OCI-LY7 (cell line): ENCODE data around the gene ZMYND19. TPM values are rescaled to one million over a fixed set of nuclear protein-coding genes. Genes with fewer than 3 reads are reported as not detected.

Source experiments
- BruUV-seq: library from RNA; stranded (reverse); fragments of 400-500 nt; replicated peaks from 2 replicates; lab custom pipeline; 2021; lab: Mats Ljungman, UMichigan
- CTCF ChIA-PET: fragments of 300-600 bp; sonication (Branson Sonifier 250); formaldehyde crosslinking; loops from one replicate; lab custom pipeline; 2022; ENCODE audit warnings: antibody characterized with exemption; ENCODE audit not compliant: unreplicated experiment; lab: Charles Lee
- POLR2A ChIA-PET: fragments of 300-600 bp; sonication (Branson Sonifier 250); formaldehyde crosslinking; loops from one replicate; lab custom pipeline; 2022; ENCODE audit warnings: antibody characterized with exemption; lab: Charles Lee
- DNase-seq: peaks from one replicate; pipeline ENCODE4 v3.0.0-alpha.2; 2015; ENCODE audit warnings: low spot score
- H2AFZ ChIP-seq: fragments of 200-600 bp; sonication (generic), shearing (Covaris generic); 2 replicates; pipeline ENCODE4 v1.6.1; 2014; ENCODE audit warnings: mild to moderate bottlenecking, antibody characterized with exemption, low read length, moderate library complexity
- H3K27ac ChIP-seq: fragments of 200-600 bp; sonication (generic); 2 replicates; pipeline ENCODE4 v1.5.1; 2014; ENCODE audit warnings: mixed run types, low read depth, mild to moderate bottlenecking, moderate library complexity, low read length, inconsistent platforms; ENCODE audit not compliant: poor library complexity, severe bottlenecking
- H3K36me3 ChIP-seq: fragments of 200-600 bp; sonication (generic); 2 replicates; pipeline ENCODE4 v1.6.1; 2014; ENCODE audit warnings: mild to moderate bottlenecking, antibody characterized with exemption, low read length, moderate library complexity, mixed read lengths; ENCODE audit not compliant: insufficient read depth
- H3K4me1 ChIP-seq: fragments of 200-600 bp; sonication (generic); 2 replicates; pipeline ENCODE4 v1.5.1; 2014; ENCODE audit warnings: mild to moderate bottlenecking, low read length; ENCODE audit not compliant: insufficient read depth, poor library complexity, severe bottlenecking
- H3K4me2 ChIP-seq: fragments of 200-600 bp; sonication (generic); 2 replicates; pipeline ENCODE4 v1.6.1; 2014; ENCODE audit warnings: mild to moderate bottlenecking, low read length
- H3K4me3 ChIP-seq: fragments of 200-600 bp; sonication (generic); 2 replicates; pipeline ENCODE4 v1.5.1; 2014; ENCODE audit warnings: mild to moderate bottlenecking, low read depth, low read length; ENCODE audit not compliant: poor library complexity, severe bottlenecking
- H3K79me2 ChIP-seq: fragments of 200-600 bp; sonication (generic); 2 replicates; pipeline ENCODE4 v1.6.1; 2016; ENCODE audit warnings: low read depth, mild to moderate bottlenecking, low read length, moderate library complexity, mixed read lengths; ENCODE audit not compliant: insufficient read depth
- H3K9me2 ChIP-seq: fragments of 200-600 bp; sonication (generic); 2 replicates; pipeline ENCODE4 v1.6.1; 2016; ENCODE audit warnings: mild to moderate bottlenecking, low read length, mixed read lengths; ENCODE audit not compliant: insufficient read depth
- H3K9me3 ChIP-seq: fragments of 200-600 bp; sonication (generic); 2 replicates; pipeline ENCODE4 v1.6.1; 2014; ENCODE audit warnings: mild to moderate bottlenecking, mixed run types, low read length, mixed read lengths
- H4K20me1 ChIP-seq: fragments of 200-600 bp; sonication (generic); 2 replicates; pipeline ENCODE4 v1.6.1; 2014; ENCODE audit warnings: mild to moderate bottlenecking, antibody characterized with exemption, low read length, moderate library complexity, mixed read lengths; ENCODE audit not compliant: insufficient read depth
- EZH2phosphoT487 ChIP-seq: fragments of 200-600 bp; sonication (generic); IDR thresholded peaks from 2 replicates; pipeline ENCODE4 v1.6.1; 2018; ENCODE audit warnings: low read depth, borderline replicate concordance, mild to moderate bottlenecking, mixed run types, antibody characterized with exemption, low read length, moderate library complexity, mixed read lengths
- intact Hi-C: fragments of 100-400 bp; cut with micrococcal nuclease; formaldehyde crosslinking; loops from one replicate; pipeline ENCODE4 v1.10.0; 2022; ENCODE audit not compliant: unreplicated experiment
- total RNA-seq, 2 experiments: library from RNA; depleted of rRNA in 1 of 2; stranded (reverse); fragments of >200 nt in 1 of 2; shearing (Covaris generic) in 1 of 2; gene quantifications; 2 replicates each; pipeline ENCODE4 v1.2.3, GENCODE V29; 2014 to 2022
- TF ChIP-seq, protein P1 (sequence below): fragments of 200-600 bp; sonication (generic); conservative IDR thresholded peaks from 2 replicates; pipeline ENCODE4 v1.5.1; 2014; ENCODE audit warnings: mild to moderate bottlenecking, antibody characterized with exemption, low read length, moderate library complexity, mixed read lengths

ZMYND19 gene
- total RNA-seq, 2 experiments from 2014 or later = 48.4 to 65.8 TPM

DNA sequence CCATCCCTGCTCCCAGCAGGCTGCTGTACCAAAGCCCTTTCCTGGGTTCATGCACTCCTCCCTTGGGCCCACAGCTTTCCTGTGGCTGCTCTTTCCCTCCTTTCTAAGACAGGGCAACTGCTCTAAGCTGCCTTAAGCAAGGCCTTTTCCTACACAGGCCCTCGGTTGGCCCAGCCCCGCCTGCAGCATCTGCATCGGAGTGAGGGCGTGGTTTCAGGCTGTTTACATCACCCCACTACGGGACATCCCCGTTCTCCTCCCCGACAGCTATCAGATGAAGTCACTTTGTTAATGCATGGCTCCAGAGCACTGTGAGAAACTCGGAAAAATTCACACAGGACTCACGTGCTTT, 15.0 kb downstream of the ZMYND19 start:
- H3K27ac ChIP-seq = peak overlapping the region; percentile 84
- DNase-seq = peak; percentile 33
- peak overlapping the region; percentile 97 for H3K4me3 ChIP-seq
- peaks cover 65% of the 10 kb centered on the region for H3K36me3 ChIP-seq
- no peak for TF ChIP-seq EZH2phosphoT487
- TF ChIP-seq, protein P1, sequence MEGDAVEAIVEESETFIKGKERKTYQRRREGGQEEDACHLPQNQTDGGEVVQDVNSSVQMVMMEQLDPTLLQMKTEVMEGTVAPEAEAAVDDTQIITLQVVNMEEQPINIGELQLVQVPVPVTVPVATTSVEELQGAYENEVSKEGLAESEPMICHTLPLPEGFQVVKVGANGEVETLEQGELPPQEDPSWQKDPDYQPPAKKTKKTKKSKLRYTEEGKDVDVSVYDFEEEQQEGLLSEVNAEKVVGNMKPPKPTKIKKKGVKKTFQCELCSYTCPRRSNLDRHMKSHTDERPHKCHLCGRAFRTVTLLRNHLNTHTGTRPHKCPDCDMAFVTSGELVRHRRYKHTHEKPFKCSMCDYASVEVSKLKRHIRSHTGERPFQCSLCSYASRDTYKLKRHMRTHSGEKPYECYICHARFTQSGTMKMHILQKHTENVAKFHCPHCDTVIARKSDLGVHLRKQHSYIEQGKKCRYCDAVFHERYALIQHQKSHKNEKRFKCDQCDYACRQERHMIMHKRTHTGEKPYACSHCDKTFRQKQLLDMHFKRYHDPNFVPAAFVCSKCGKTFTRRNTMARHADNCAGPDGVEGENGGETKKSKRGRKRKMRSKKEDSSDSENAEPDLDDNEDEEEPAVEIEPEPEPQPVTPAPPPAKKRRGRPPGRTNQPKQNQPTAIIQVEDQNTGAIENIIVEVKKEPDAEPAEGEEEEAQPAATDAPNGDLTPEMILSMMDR = no peak
- intact Hi-C loops = loop anchor here (5.0 kb wide), 1 partner anchor 97 kb away; no protein-coding TSS in a partner anchor
- H3K4me1 ChIP-seq = peaks cover 40% of the 10 kb centered on the region
- TSS peak; percentile 36 for BruUV-seq
- H3K9me2 ChIP-seq = no peaks in the 10 kb centered on the region
- H3K79me2 ChIP-seq = peaks cover 52% of the 10 kb centered on the region
- peak overlapping the region; percentile 92 for H3K4me2 ChIP-seq
- H2AFZ ChIP-seq = no peak overlapping the region
- ChIA-PET CTCF (interaction anchor here (0.6 kb wide), 1 partner anchor 9 kb away, joined by 3 read pairs; no protein-coding TSS in a partner anchor), POLR2A (no interaction called here)
- H4K20me1 ChIP-seq = peaks cover 12% of the 10 kb centered on the region; the same call in 1 of the 2 replicates
- H3K9me3 ChIP-seq = no peaks in the 10 kb centered on the region

GRCh38 chr9:137574192-137574591, 16.1 kb downstream of the ZMYND19 start:
- TF ChIP-seq, protein P1 = no peak
- no peak for TF ChIP-seq EZH2phosphoT487
- H3K4me2 ChIP-seq = no peak overlapping the region
- no peaks in the 10 kb centered on the region for H3K9me3 ChIP-seq
- H3K79me2 ChIP-seq = peaks cover 52% of the 10 kb centered on the region
- ChIA-PET POLR2A (no interaction called here), CTCF (no interaction called here)
- H3K36me3 ChIP-seq = peaks cover 73% of the 10 kb centered on the region
- peaks cover 12% of the 10 kb centered on the region; the same call in 1 of the 2 replicates for H4K20me1 ChIP-seq
- no peak overlapping the region for H3K4me3 ChIP-seq
- BruUV-seq = no TSS peak
- H3K4me1 ChIP-seq = peaks cover 38% of the 10 kb centered on the region
- H2AFZ ChIP-seq = no peak overlapping the region
- H3K9me2 ChIP-seq = no peaks in the 10 kb centered on the region
- no peak overlapping the region for H3K27ac ChIP-seq
- no peak for DNase-seq
- intact Hi-C loops = no loop called here

- ChIA-PET POLR2A (no interaction called here), CTCF (no interaction called here)
- Histone ChIP-seq H3K79me2 (peaks cover 24% of the 10 kb centered on the region), H3K9me2 (no peaks in the 10 kb centered on the region), H3K4me3 (no peak overlapping the region), H3K27ac (no peak overlapping the region), H2AFZ (no peak overlapping the region), H3K36me3 (peaks cover 65% of the 10 kb centered on the region), H4K20me1 (0 out of 2 replicates have a peak, but pooled peaks cover 6% of the 10 kb centered on the region), H3K4me2 (no peak overlapping the region), H3K9me3 (peaks cover 6% of the 10 kb centered on the region; the same call in 1 of the 2 replicates), H3K4me1 (peaks cover 11% of the 10 kb centered on the region)
- no peak for DNase-seq
- intact Hi-C loops = no loop called here
- BruUV-seq = no TSS peak
- TF ChIP-seq EZH2phosphoT487 = no peak
- TF ChIP-seq, protein P1 = no peak
These were observed 19.7 kb downstream of the ZMYND19 start for GRCh38 chr9:137570566-137570965.
